ENCODE data around the gene CADPS2.

Gene CADPS2

GRCh38 chr7:122756860-122757259 is 129.4 kb downstream of the CADPS2 start:
- Histone ChIP-seq H3K9me3 (ENCODE audit: severe bottlenecking) (no peaks in the 10 kb centered on the region), H3K27ac (ENCODE audit: poor library complexity, severe bottlenecking) (no peak overlapping the region), H3K4me1 (ENCODE audit: insufficient read depth, poor library complexity, severe bottlenecking) (no peaks in the 10 kb centered on the region), H3K27me3 (ENCODE audit: insufficient read depth, poor library complexity, severe bottlenecking) (no peaks in the 10 kb centered on the region), H3K4me3 (ENCODE audit: severe bottlenecking) (no peak overlapping the region), H3K36me3 (ENCODE audit: low read depth) (no peaks in the 10 kb centered on the region)
- TF ChIP-seq, protein P1, sequence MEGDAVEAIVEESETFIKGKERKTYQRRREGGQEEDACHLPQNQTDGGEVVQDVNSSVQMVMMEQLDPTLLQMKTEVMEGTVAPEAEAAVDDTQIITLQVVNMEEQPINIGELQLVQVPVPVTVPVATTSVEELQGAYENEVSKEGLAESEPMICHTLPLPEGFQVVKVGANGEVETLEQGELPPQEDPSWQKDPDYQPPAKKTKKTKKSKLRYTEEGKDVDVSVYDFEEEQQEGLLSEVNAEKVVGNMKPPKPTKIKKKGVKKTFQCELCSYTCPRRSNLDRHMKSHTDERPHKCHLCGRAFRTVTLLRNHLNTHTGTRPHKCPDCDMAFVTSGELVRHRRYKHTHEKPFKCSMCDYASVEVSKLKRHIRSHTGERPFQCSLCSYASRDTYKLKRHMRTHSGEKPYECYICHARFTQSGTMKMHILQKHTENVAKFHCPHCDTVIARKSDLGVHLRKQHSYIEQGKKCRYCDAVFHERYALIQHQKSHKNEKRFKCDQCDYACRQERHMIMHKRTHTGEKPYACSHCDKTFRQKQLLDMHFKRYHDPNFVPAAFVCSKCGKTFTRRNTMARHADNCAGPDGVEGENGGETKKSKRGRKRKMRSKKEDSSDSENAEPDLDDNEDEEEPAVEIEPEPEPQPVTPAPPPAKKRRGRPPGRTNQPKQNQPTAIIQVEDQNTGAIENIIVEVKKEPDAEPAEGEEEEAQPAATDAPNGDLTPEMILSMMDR (IDR thresholded peaks at IDR 0.05; ENCODE audit: poor library complexity, severe bottlenecking): no peak
- no peak for DNase-seq (ENCODE audit: low spot score)
- ATAC-seq (ENCODE audit: low read depth): no peak

DNA sequence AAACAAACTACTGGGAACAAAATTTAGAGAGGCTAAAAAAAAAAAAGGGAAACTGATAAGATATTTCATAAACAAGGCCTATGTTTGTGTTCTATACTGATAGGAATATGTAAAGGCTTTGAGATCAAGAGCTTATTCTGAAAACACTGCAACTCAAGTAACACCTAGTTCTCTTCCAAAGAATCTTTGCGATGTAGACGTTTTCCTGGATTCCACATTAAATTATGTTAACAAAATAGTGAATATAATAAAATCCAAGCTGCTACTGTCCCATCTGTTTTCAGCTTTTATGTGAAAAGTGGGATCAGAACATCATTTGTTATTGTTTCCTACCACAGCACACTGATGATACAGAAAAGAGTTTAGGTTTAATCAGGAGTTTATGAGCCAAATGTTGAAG is 130.6 kb downstream of the CADPS2 start:
- Histone ChIP-seq H3K27ac (ENCODE audit: poor library complexity, severe bottlenecking) (no peak overlapping the region), H3K9me3 (ENCODE audit: severe bottlenecking) (no peaks in the 10 kb centered on the region), H3K4me1 (ENCODE audit: insufficient read depth, poor library complexity, severe bottlenecking) (no peaks in the 10 kb centered on the region), H3K4me3 (ENCODE audit: severe bottlenecking) (no peak overlapping the region), H3K27me3 (ENCODE audit: insufficient read depth, poor library complexity, severe bottlenecking) (no peaks in the 10 kb centered on the region), H3K36me3 (ENCODE audit: low read depth) (no peaks in the 10 kb centered on the region)
- TF ChIP-seq, protein P1 (IDR thresholded peaks at IDR 0.05; ENCODE audit: poor library complexity, severe bottlenecking): no peak
- DNase-seq (ENCODE audit: low spot score) (no peak), ATAC-seq (ENCODE audit: low read depth) (no peak)

GRCh38 chr7:122752583-122752982 is 133.7 kb downstream of the CADPS2 start:
- DNase-seq (ENCODE audit: low spot score) (no peak), ATAC-seq (ENCODE audit: low read depth) (no peak)
- Histone ChIP-seq H3K36me3 (ENCODE audit: low read depth) (no peaks in the 10 kb centered on the region), H3K4me1 (ENCODE audit: insufficient read depth, poor library complexity, severe bottlenecking) (no peaks in the 10 kb centered on the region), H3K9me3 (ENCODE audit: severe bottlenecking) (no peaks in the 10 kb centered on the region), H3K4me3 (ENCODE audit: severe bottlenecking) (no peak overlapping the region), H3K27me3 (ENCODE audit: insufficient read depth, poor library complexity, severe bottlenecking) (no peaks in the 10 kb centered on the region), H3K27ac (ENCODE audit: poor library complexity, severe bottlenecking) (no peak overlapping the region)
- TF ChIP-seq, protein P1 (IDR thresholded peaks at IDR 0.05; ENCODE audit: poor library complexity, severe bottlenecking): no peak

GRCh38 chr7:122750389-122750788 is 135.9 kb downstream of the CADPS2 start:
- Histone ChIP-seq H3K27me3 (ENCODE audit: insufficient read depth, poor library complexity, severe bottlenecking) (no peaks in the 10 kb centered on the region), H3K27ac (ENCODE audit: poor library complexity, severe bottlenecking) (no peak overlapping the region), H3K9me3 (ENCODE audit: severe bottlenecking) (no peaks in the 10 kb centered on the region), H3K4me1 (ENCODE audit: insufficient read depth, poor library complexity, severe bottlenecking) (no peaks in the 10 kb centered on the region), H3K4me3 (ENCODE audit: severe bottlenecking) (no peak overlapping the region), H3K36me3 (ENCODE audit: low read depth) (no peaks in the 10 kb centered on the region)
- no peak for DNase-seq (ENCODE audit: low spot score)
- TF ChIP-seq, protein P1 (IDR thresholded peaks at IDR 0.05; ENCODE audit: poor library complexity, severe bottlenecking): no peak
- ATAC-seq (ENCODE audit: low read depth): no peak

GRCh38 chr7:122748195-122748594 is 138.1 kb downstream of the CADPS2 start:
- Histone ChIP-seq H3K4me3 (ENCODE audit: severe bottlenecking) (no peak overlapping the region), H3K9me3 (ENCODE audit: severe bottlenecking) (no peaks in the 10 kb centered on the region), H3K27me3 (ENCODE audit: insufficient read depth, poor library complexity, severe bottlenecking) (no peaks in the 10 kb centered on the region), H3K36me3 (ENCODE audit: low read depth) (no peaks in the 10 kb centered on the region), H3K27ac (ENCODE audit: poor library complexity, severe bottlenecking) (no peak overlapping the region), H3K4me1 (ENCODE audit: insufficient read depth, poor library complexity, severe bottlenecking) (no peaks in the 10 kb centered on the region)
- ATAC-seq (ENCODE audit: low read depth) (no peak), DNase-seq (ENCODE audit: low spot score) (no peak)
- TF ChIP-seq, protein P1 (IDR thresholded peaks at IDR 0.05; ENCODE audit: poor library complexity, severe bottlenecking): no peak
